Measurements from ENCODE around the gene LRRC55. TPM values are rescaled to one million over a fixed set of nuclear protein-coding genes. Genes with fewer than 3 reads are reported as not detected.

Gene LRRC55
- polyA plus RNA-seq, 1 experiment = not detected

DNA sequence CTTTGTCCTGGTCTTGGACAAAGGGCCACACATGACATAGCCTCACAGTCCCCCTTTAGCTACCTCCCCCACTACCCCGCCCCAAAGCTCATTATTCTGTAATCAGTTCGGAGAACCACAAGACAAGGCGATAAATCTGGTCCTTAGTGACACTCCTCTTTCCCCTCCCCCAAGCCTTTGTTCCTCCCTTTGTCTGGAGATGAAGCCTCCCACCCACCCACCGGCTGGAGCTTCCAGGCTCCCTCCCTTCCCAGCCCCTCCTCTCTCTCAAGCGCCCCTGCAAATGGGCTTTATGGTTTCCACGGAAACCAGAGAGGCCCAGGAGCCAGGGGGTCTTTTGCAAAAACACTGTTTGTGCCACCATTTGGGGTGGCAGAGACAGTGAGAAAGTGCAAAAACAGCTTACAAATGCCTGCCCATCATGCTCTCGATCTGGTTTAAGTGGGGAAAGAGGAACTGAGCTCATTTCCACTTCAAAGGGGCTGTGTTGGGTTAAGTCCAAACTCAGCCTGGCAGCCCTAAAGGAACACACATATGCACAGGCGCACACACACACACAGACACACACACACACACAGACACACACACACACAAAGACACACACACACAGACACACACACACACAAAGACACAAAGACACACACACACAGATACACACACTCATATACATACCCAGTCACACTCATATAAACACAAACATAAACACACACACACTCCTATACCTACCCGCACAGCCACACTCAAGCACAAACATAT lies 31.8 kb downstream of the LRRC55 start:
- ChIA-PET CTCF (interaction anchor here (0.6 to 5.0 kb wide), 3 partner anchors 9 to 64 kb away, joined by 3 to 76 read pairs (median 4); no protein-coding TSS in a partner anchor), POLR2A (interaction anchor here (0.6 to 2.0 kb wide), 3 partner anchors 8 to 11 kb away, joined by 3 to 5 read pairs (median 5); no protein-coding TSS in a partner anchor)
- DNase-seq (ENCODE audit: low read depth, low spot score) = no peak
- TF ChIP-seq, protein P1, sequence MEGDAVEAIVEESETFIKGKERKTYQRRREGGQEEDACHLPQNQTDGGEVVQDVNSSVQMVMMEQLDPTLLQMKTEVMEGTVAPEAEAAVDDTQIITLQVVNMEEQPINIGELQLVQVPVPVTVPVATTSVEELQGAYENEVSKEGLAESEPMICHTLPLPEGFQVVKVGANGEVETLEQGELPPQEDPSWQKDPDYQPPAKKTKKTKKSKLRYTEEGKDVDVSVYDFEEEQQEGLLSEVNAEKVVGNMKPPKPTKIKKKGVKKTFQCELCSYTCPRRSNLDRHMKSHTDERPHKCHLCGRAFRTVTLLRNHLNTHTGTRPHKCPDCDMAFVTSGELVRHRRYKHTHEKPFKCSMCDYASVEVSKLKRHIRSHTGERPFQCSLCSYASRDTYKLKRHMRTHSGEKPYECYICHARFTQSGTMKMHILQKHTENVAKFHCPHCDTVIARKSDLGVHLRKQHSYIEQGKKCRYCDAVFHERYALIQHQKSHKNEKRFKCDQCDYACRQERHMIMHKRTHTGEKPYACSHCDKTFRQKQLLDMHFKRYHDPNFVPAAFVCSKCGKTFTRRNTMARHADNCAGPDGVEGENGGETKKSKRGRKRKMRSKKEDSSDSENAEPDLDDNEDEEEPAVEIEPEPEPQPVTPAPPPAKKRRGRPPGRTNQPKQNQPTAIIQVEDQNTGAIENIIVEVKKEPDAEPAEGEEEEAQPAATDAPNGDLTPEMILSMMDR (IDR thresholded peaks at IDR 0.05; ENCODE audit: low read depth, low read length) = no peak
- peaks cover 3% of the 10 kb centered on the region for H3K27me3 ChIP-seq (ENCODE audit: control insufficient read depth, insufficient read depth, low read length)
- no peak overlapping the region for H3K4me3 ChIP-seq (ENCODE audit: low read depth, low read length)
- H3K27ac ChIP-seq (ENCODE audit: low read depth, low read length) = peak overlapping the region; percentile 57
- H3K9me3 ChIP-seq (ENCODE audit: control insufficient read depth, insufficient read depth, low read length) = no peaks in the 10 kb centered on the region

- POLR2A ChIA-PET = interaction anchor here (2.0 kb wide), 1 partner anchor 10 kb away, joined by 5 read pairs; no protein-coding TSS in a partner anchor
Observed at GRCh38 chr11:57214098-57214417, 32.3 kb downstream of the LRRC55 start.

GRCh38 chr11:57214494-57214893 lies 32.7 kb downstream of the LRRC55 start:
- peak overlapping the region; percentile 3; the same call in 1 of the 2 replicates for H3K4me3 ChIP-seq (ENCODE audit: low read depth, low read length)
- H3K27me3 ChIP-seq (ENCODE audit: control insufficient read depth, insufficient read depth, low read length) = no peaks in the 10 kb centered on the region
- TF ChIP-seq, protein P1 (IDR thresholded peaks at IDR 0.05; ENCODE audit: low read depth, low read length) = peak; percentile 14; the same call in 1 of the 2 replicates
- ChIA-PET POLR2A (interaction anchor here (2.0 kb wide), 1 partner anchor 10 kb away, joined by 5 read pairs; no protein-coding TSS in a partner anchor), CTCF (interaction anchor here (5.0 kb wide), 1 partner anchor 36 kb away, joined by 76 read pairs; no protein-coding TSS in a partner anchor)
- peak overlapping the region; percentile 57 for H3K27ac ChIP-seq (ENCODE audit: low read depth, low read length)
- DNase-seq (ENCODE audit: low read depth, low spot score) = peak; percentile 68
- H3K9me3 ChIP-seq (ENCODE audit: control insufficient read depth, insufficient read depth, low read length) = no peaks in the 10 kb centered on the region

More at GRCh38 chr11:57214098-57214417, 32.3 kb downstream of the LRRC55 start:
- DNase-seq (ENCODE audit: low read depth, low spot score) = no peak
- Histone ChIP-seq H3K4me3 (ENCODE audit: low read depth, low read length) (no peak overlapping the region; the same call in 1 of the 2 replicates), H3K9me3 (ENCODE audit: control insufficient read depth, insufficient read depth, low read length) (no peaks in the 10 kb centered on the region), H3K27me3 (ENCODE audit: control insufficient read depth, insufficient read depth, low read length) (no peaks in the 10 kb centered on the region), H3K27ac (ENCODE audit: low read depth, low read length) (peak overlapping the region; percentile 57)
- TF ChIP-seq, protein P1 (IDR thresholded peaks at IDR 0.05; ENCODE audit: low read depth, low read length) = no peak
- CTCF ChIA-PET = interaction anchor here (1.2 to 5.0 kb wide), 2 partner anchors 10 to 36 kb away, joined by 4 to 76 read pairs; no protein-coding TSS in a partner anchor

GRCh38 chr11:57216463-57216862 lies 34.7 kb downstream of the LRRC55 start:
- DNase-seq (ENCODE audit: low read depth, low spot score) = no peak
- CTCF ChIA-PET = interaction anchor here (2.7 kb wide), 1 partner anchor 33 kb away, joined by 14 read pairs; no protein-coding TSS in a partner anchor

More at GRCh38 chr11:57216463-57216862, 34.7 kb downstream of the LRRC55 start:
- POLR2A ChIA-PET = no interaction called here
- no peak overlapping the region for H3K27ac ChIP-seq (ENCODE audit: low read depth, low read length)
- peaks cover 1% of the 10 kb centered on the region for H3K27me3 ChIP-seq (ENCODE audit: control insufficient read depth, insufficient read depth, low read length)
- H3K9me3 ChIP-seq (ENCODE audit: control insufficient read depth, insufficient read depth, low read length) = no peaks in the 10 kb centered on the region
- H3K4me3 ChIP-seq (ENCODE audit: low read depth, low read length) = no peak overlapping the region
- TF ChIP-seq, protein P1 (IDR thresholded peaks at IDR 0.05; ENCODE audit: low read depth, low read length) = no peak
